GM23338 (cell line): ENCODE data around the gene EHBP1L1. TPM values are rescaled to one million over a fixed set of nuclear protein-coding genes. Genes with fewer than 3 reads are reported as not detected.

ENCODE experiments used
- ATAC-seq: fragments of 200-7000 bp; cut with Tn5 transposase; 3 replicates; pipeline ENCODE4 v1.9.1; 2020
- DNase-seq: peaks from one replicate; pipeline ENCODE4 v3.0.0-alpha.2; 2015; ENCODE audit warnings: low spot score
- H2AFZ ChIP-seq: fragments of 200-600 bp; sonication (generic); 2 replicates; pipeline ENCODE4 v1.8.0; 2016; ENCODE audit warnings: antibody characterized with exemption, mild to moderate bottlenecking, moderate library complexity
- H3F3A ChIP-seq: fragments of 200-600 bp; sonication (generic); replicated peaks from 2 replicates; pipeline ENCODE4 v1.8.0; 2017; ENCODE audit warnings: antibody characterized with exemption, mixed run types, low read depth
- H3K27ac ChIP-seq: fragments of 200-600 bp; sonication (generic); 2 replicates; pipeline ENCODE4 v1.6.1; 2016; ENCODE audit warnings: low read depth
- H3K27me3 ChIP-seq: fragments of 200-600 bp; sonication (generic); 2 replicates; pipeline ENCODE4 v1.8.0; 2016; ENCODE audit warnings: mild to moderate bottlenecking, mixed run types, moderate library complexity; ENCODE audit not compliant: insufficient read depth
- H3K36me3 ChIP-seq: fragments of 200-600 bp; sonication (generic); 2 replicates; pipeline ENCODE4 v1.8.0; 2016; ENCODE audit warnings: mild to moderate bottlenecking; ENCODE audit not compliant: insufficient read depth
- H3K4me1 ChIP-seq: fragments of 200-600 bp; sonication (generic); 2 replicates; pipeline ENCODE4 v1.8.0; 2016; ENCODE audit warnings: mild to moderate bottlenecking, moderate library complexity; ENCODE audit not compliant: insufficient read depth
- H3K4me2 ChIP-seq: fragments of 200-600 bp; sonication (generic); 2 replicates; pipeline ENCODE4 v1.7.1; 2017; ENCODE audit warnings: mixed run types
- H3K4me3 ChIP-seq: fragments of 200-600 bp; sonication (generic); 2 replicates; pipeline ENCODE4 v1.6.1; 2016; ENCODE audit warnings: mixed run types
- H3K79me2 ChIP-seq: fragments of 200-600 bp; sonication (generic); replicated peaks from 2 replicates; pipeline ENCODE4 v1.8.0; 2017; ENCODE audit warnings: mild to moderate bottlenecking; ENCODE audit not compliant: insufficient read depth
- H3K9me2 ChIP-seq: fragments of 200-600 bp; sonication (generic); 2 replicates; pipeline ENCODE4 v1.8.0; 2017; ENCODE audit not compliant: insufficient read depth
- H4K20me1 ChIP-seq: fragments of 200-600 bp; sonication (generic); replicated peaks from 2 replicates; pipeline ENCODE4 v1.8.0; 2017; ENCODE audit warnings: mild to moderate bottlenecking; ENCODE audit not compliant: insufficient read depth
- H3K27ac Mint-ChIP-seq: 2 replicates; pipeline ENCODE4 v1.8.0; 2020; ENCODE audit warnings: inconsistent platforms, mild to moderate bottlenecking, moderate library complexity, mixed read lengths
- H3K27me3 Mint-ChIP-seq: 3 replicates; pipeline ENCODE4 v1.8.0; 2022; ENCODE audit warnings: low read depth, mild to moderate bottlenecking, moderate library complexity, mixed read lengths, inconsistent platforms; ENCODE audit not compliant: insufficient read depth, poor library complexity
- H3K36me3 Mint-ChIP-seq: 3 replicates; pipeline ENCODE4 v1.8.0; 2021; ENCODE audit warnings: low read depth, mild to moderate bottlenecking, inconsistent platforms, moderate library complexity, mixed read lengths
- H3K4me1 Mint-ChIP-seq: 3 replicates; pipeline ENCODE4 v1.8.0; 2020; ENCODE audit warnings: mild to moderate bottlenecking, inconsistent platforms, mixed read lengths
- H3K4me3 Mint-ChIP-seq: 3 replicates; pipeline ENCODE4 v1.8.0; 2021; ENCODE audit warnings: moderate library complexity, mild to moderate bottlenecking, inconsistent platforms, mixed read lengths
- H3K9me3 Mint-ChIP-seq: 3 replicates; pipeline ENCODE4 v1.8.0; 2020; ENCODE audit warnings: moderate library complexity, mild to moderate bottlenecking, inconsistent platforms, mixed read lengths
- CREB1 ChIP-seq: fragments of 250-450 bp; sonication (Bioruptor Pico); IDR thresholded peaks from 2 replicates; pipeline ENCODE4 v1.5.0; 2020; ENCODE audit warnings: low read depth, mild to moderate bottlenecking, moderate library complexity
- CTCF ChIP-seq, 2 experiments: fragments of 200-600 bp in 1 of 2; sonication (generic) in 1 of 2; conservative IDR thresholded peaks; 2 replicates each; pipeline versions ENCODE4 v1.5.1 to v1.6.1; 2016 to 2017; ENCODE audit warnings: antibody characterized with exemption in 2 of 2, low read depth in 2 of 2, mild to moderate bottlenecking in 2 of 2, moderate library complexity in 1 of 2
- ETS1 ChIP-seq: IDR thresholded peaks from 2 replicates; pipeline ENCODE4 v1.6.1; 2016; ENCODE audit warnings: antibody characterized with exemption
- EZH2 ChIP-seq: fragments of 200-600 bp; sonication (generic); IDR thresholded peaks from one replicate; pipeline ENCODE4 v1.8.0; 2017; ENCODE audit warnings: antibody characterized with exemption, mild to moderate bottlenecking, low read depth; ENCODE audit not compliant: unreplicated experiment
- EZH2phosphoT487 ChIP-seq: fragments of 200-600 bp; sonication (generic); IDR thresholded peaks from one replicate; pipeline ENCODE4 v1.8.1; 2018; ENCODE audit warnings: antibody characterized with exemption; ENCODE audit not compliant: unreplicated experiment
- JUNB ChIP-seq: IDR thresholded peaks from one replicate; pipeline ENCODE4 v1.6.1; 2016; ENCODE audit warnings: antibody characterized with exemption; ENCODE audit not compliant: unreplicated experiment
- NANOG ChIP-seq: IDR thresholded peaks from 2 replicates; pipeline ENCODE4 v1.6.1; 2016; ENCODE audit warnings: antibody characterized with exemption, borderline replicate concordance
- POLR2AphosphoS5 ChIP-seq: IDR thresholded peaks from 2 replicates; pipeline ENCODE4 v1.6.1; 2016; ENCODE audit warnings: antibody characterized with exemption, low read depth
- REST ChIP-seq: IDR thresholded peaks from one replicate; pipeline ENCODE4 v1.6.1; 2018; ENCODE audit warnings: antibody characterized with exemption; ENCODE audit not compliant: unreplicated experiment
- STAT1 ChIP-seq: IDR thresholded peaks from one replicate; pipeline ENCODE4 v1.6.1; 2016; ENCODE audit warnings: antibody characterized with exemption; ENCODE audit not compliant: unreplicated experiment
- ZNF114 ChIP-seq: fragments of 250-450 bp; sonication (Bioruptor Pico); IDR thresholded peaks from 2 replicates; pipeline ENCODE4 v1.5.0; 2020; ENCODE audit warnings: mild to moderate bottlenecking, moderate library complexity
- ZNF331 ChIP-seq: fragments of 250-450 bp; sonication (Bioruptor Pico); IDR thresholded peaks from 2 replicates; pipeline ENCODE4 v1.5.0; 2020; ENCODE audit warnings: low read depth, mild to moderate bottlenecking, moderate library complexity
- polyA plus RNA-seq: library from polyadenylated mRNA; unstranded; fragments of >200 nt; fragmentation: Nextera tagmentation; extraction: Ambion mirVana; gene quantifications from 2 replicates; pipeline ENCODE4 v1.2.1, GENCODE V29; 2016
- total RNA-seq: library from RNA; depleted of rRNA; stranded (reverse); fragments of >200 nt; shearing (Covaris generic); gene quantifications from 2 replicates; pipeline ENCODE4 v1.2.3, GENCODE V29; 2014
- TF ChIP-seq, protein P1 (sequence below): fragments of 250-450 bp; sonication (Bioruptor Pico); IDR thresholded peaks from 2 replicates; pipeline ENCODE4 v1.5.0; 2020; ENCODE audit warnings: mild to moderate bottlenecking, moderate library complexity

Gene EHBP1L1
- total and polyA plus RNA-seq, 2 experiments from 2014 or later, result 2.9 to 10.9 TPM

DNA sequence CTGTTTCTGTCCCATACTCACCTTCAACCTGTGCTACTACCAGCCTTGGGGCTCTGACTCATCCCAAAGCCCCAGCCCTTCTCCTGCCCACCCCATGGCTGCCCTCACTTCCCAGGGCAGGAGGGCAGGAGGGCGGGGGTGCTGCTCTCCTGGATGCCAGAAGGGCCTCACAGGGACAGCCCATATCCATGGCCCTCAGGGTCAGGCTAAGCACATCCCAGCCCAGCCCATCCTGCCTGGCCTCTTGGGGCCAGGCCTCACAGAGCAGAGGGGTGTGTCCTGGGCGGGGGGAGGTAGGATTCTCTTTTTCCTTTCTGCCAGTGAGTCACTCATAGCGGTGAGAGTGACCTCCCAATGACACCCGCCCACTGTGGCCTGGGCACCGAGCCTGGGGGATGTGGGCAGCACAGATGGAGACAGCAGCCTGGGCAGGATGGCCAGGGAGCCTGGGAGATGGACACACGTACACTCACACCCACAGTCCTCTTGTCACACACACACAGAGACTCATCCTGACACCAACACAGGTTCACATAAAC is 20.1 kb upstream of the EHBP1L1 start:
- Histone ChIP-seq H3K79me2 (no peaks in the 10 kb centered on the region), H2AFZ (no peak overlapping the region), H3F3A (peaks cover 30% of the 10 kb centered on the region; the same call in 1 of the 2 replicates), H3K4me3 (no peak overlapping the region), H3K27ac (no peak overlapping the region), H4K20me1 (no peaks in the 10 kb centered on the region), H3K36me3 (no peaks in the 10 kb centered on the region), H3K9me2 (no peaks in the 10 kb centered on the region), H3K27me3 (peaks cover 64% of the 10 kb centered on the region), H3K4me1 (peaks cover 42% of the 10 kb centered on the region), H3K4me2 (no peak overlapping the region)
- Mint-ChIP-seq H3K4me3 (peak overlapping the region; percentile 17; the same call in 1 of the 3 replicates), H3K9me3 (no peaks in the 10 kb centered on the region), H3K36me3 (no peaks in the 10 kb centered on the region; the same call in 2 of the 3 replicates), H3K27me3 (peaks cover 47% of the 10 kb centered on the region), H3K4me1 (peaks cover 63% of the 10 kb centered on the region), H3K27ac (no peak overlapping the region)
- ATAC-seq (no peak), DNase-seq (no peak)
- no peak for TF ChIP-seq CREB1 (CRISPR knock-in tag)
- no peak for TF ChIP-seq EZH2
- TF ChIP-seq CTCF (conservative IDR thresholded peaks at IDR 0.05; ENCODE audit: low read depth in 2 of 2), result no peak
- TF ChIP-seq ZNF114 (CRISPR knock-in tag), result no peak
- no peak for TF ChIP-seq NANOG
- TF ChIP-seq ZNF331 (CRISPR knock-in tag), result no peak
- TF ChIP-seq REST, result no peak
- no peak for TF ChIP-seq ETS1
- no peak for TF ChIP-seq EZH2phosphoT487
- TF ChIP-seq, protein P1, sequence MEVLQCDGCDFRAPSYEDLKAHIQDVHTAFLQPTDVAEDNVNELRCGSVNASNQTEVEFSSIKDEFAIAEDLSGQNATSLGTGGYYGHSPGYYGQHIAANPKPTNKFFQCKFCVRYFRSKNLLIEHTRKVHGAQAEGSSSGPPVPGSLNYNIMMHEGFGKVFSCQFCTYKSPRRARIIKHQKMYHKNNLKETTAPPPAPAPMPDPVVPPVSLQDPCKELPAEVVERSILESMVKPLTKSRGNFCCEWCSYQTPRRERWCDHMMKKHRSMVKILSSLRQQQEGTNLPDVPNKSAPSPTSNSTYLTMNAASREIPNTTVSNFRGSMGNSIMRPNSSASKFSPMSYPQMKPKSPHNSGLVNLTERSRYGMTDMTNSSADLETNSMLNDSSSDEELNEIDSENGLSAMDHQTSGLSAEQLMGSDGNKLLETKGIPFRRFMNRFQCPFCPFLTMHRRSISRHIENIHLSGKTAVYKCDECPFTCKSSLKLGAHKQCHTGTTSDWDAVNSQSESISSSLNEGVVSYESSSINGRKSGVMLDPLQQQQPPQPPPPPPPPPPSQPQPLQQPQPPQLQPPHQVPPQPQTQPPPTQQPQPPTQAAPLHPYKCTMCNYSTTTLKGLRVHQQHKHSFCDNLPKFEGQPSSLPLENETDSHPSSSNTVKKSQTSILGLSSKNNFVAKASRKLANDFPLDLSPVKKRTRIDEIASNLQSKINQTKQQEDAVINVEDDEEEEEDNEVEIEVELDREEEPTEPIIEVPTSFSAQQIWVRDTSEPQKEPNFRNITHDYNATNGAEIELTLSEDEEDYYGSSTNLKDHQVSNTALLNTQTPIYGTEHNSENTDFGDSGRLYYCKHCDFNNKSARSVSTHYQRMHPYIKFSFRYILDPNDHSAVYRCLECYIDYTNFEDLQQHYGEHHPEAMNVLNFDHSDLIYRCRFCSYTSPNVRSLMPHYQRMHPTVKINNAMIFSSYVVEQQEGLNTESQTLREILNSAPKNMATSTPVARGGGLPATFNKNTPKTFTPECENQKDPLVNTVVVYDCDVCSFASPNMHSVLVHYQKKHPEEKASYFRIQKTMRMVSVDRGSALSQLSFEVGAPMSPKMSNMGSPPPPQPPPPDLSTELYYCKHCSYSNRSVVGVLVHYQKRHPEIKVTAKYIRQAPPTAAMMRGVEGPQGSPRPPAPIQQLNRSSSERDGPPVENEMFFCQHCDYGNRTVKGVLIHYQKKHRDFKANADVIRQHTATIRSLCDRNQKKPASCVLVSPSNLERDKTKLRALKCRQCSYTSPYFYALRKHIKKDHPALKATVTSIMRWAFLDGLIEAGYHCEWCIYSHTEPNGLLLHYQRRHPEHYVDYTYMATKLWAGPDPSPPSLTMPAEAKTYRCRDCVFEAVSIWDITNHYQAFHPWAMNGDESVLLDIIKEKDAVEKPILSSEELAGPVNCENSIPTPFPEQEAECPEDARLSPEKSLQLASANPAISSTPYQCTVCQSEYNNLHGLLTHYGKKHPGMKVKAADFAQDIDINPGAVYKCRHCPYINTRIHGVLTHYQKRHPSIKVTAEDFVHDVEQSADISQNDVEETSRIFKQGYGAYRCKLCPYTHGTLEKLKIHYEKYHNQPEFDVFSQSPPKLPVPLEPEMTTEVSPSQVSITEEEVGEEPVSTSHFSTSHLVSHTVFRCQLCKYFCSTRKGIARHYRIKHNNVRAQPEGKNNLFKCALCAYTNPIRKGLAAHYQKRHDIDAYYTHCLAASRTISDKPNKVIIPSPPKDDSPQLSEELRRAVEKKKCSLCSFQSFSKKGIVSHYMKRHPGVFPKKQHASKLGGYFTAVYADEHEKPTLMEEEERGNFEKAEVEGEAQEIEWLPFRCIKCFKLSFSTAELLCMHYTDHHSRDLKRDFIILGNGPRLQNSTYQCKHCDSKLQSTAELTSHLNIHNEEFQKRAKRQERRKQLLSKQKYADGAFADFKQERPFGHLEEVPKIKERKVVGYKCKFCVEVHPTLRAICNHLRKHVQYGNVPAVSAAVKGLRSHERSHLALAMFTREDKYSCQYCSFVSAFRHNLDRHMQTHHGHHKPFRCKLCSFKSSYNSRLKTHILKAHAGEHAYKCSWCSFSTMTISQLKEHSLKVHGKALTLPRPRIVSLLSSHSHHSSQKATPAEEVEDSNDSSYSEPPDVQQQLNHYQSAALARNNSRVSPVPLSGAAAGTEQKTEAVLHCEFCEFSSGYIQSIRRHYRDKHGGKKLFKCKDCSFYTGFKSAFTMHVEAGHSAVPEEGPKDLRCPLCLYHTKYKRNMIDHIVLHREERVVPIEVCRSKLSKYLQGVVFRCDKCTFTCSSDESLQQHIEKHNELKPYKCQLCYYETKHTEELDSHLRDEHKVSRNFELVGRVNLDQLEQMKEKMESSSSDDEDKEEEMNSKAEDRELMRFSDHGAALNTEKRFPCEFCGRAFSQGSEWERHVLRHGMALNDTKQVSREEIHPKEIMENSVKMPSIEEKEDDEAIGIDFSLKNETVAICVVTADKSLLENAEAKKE, result no peak
- no peak for TF ChIP-seq JUNB
- no peak for TF ChIP-seq POLR2AphosphoS5
- TF ChIP-seq STAT1, result no peak
